MV-4-11 (cell line): ENCODE results near the gene UFC1.

Experiments used
- DNase-seq: peaks from one replicate; lab custom pipeline; 2025; lab: John Stamatoyannopoulos, UW

UFC1 gene

GRCh38 chr1:161171191-161171590 lies 17.4 kb downstream of the UFC1 start:
- DNase-seq, result no peak

GRCh38 chr1:161171696-161172095 lies 17.9 kb downstream of the UFC1 start:
- DNase-seq, result no peak

- DNase-seq, result no peak
These were observed 18.6 kb downstream of the UFC1 start for GRCh38 chr1:161172349-161172748.

- DNase-seq, result no peak
These were observed 19.1 kb downstream of the UFC1 start for GRCh38 chr1:161172776-161173376.

- DNase-seq, result no peak
These were observed 19.9 kb downstream of the UFC1 start for GRCh38 chr1:161173711-161174110.

DNA sequence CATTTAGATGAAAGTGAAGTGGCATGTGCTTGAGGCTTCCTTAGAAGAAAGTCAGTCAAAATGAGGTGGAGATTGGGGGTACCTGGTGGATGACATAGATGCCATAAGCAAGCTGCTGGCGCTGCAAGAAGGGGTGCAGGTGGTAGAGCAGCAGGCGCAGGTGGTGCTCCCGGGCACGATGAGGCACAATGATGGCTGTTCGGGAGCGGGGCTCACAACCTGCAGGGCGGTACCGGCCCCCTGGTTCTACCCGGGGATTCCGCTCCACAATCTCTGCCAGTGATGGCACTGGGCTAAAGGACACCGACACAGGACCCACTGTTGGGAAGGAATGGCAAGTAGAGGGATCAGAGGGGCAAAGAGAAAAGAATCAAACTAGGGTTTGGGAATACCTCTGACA lies 21.1 kb downstream of the UFC1 start:
- DNase-seq, result no peak

DNA sequence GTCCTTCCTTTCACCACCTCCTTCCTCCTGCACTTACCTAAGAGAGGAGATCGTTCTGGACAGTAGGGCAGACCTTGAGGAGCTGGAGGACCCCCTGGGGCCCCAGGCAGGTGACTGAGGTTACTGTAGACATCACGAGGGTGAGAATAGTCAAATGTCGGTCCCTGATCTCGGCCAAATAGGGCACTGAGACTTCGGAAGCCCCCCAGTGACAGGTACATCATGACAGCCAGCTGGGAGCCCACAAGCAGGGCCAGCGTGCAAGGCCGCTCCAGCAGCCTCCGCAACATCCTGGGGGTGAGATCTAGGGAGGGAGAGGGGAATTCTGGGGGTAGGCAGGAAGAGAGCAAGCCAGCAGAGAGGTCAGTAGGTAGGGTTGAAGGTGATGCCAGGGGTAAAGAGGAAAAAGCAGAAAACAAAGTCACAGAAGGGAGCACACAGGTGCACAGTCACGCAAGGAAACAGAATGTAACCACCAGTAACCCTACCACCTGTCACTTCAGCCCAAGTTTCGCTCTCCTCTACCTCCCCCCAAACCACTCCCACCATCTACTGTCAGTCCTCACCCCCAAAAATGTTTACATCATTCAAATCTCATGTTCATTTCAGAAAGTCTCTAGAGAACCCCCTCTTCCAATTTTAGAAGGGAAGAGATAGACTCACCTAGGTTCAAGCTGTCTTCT lies 22.1 kb downstream of the UFC1 start:
- DNase-seq, result no peak

GRCh38 chr1:161176468-161177111 lies 22.8 kb downstream of the UFC1 start:
- DNase-seq, result no peak

GRCh38 chr1:161177112-161177935 lies 23.5 kb downstream of the UFC1 start, which contains the start of gene B4GALT3:
Gene B4GALT3 (minus strand): TSS chr1:161177507. CDS start chr1:161176060, 1,447 bp downstream.
- DNase-seq, result peak; percentile 80

- DNase-seq, result no peak
These were observed 24.1 kb downstream of the UFC1 start for GRCh38 chr1:161177936-161178244.

- DNase-seq, result no peak
These were observed 25.9 kb downstream of the UFC1 start for GRCh38 chr1:161179698-161180097.

DNA sequence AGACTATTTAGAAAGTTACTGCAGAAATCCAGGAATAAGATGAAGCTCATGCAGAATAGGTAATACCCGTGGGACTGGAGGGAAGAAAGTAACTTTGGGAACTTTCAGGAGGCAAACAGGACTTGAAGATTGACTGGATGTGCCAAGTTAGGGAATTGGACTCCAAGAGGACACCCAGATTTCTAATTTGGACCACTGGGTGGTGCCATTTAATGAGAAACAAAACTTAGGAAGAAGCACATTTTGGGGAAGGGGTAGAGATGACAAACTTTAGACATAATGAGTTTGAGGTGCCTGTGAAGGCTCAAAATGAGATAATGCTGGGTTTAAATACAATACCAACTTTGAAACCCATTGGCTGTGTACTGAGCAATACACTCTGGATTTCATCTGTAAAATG lies 26.9 kb downstream of the UFC1 start:
- DNase-seq, result peak; percentile 55

DNA sequence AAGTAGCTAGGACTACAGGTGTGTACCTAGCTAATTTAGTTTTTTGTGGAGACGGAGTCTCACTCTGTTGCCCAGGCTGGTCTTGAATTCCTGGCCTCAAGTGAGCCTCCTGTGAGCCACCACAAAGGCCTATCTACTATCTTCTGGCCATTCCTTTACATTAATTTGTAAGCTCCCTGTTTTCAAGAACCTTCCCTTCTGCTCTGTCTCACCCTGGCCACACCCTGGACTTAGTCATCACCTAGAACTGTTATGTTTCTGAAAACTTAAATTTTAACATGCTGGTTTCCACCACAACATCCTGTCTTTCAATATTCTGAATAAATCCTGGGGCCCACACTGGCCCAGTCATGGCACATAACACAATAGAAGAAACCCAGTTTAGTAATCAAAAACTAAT lies 28.4 kb downstream of the UFC1 start:
- DNase-seq, result peak; percentile 86

DNA sequence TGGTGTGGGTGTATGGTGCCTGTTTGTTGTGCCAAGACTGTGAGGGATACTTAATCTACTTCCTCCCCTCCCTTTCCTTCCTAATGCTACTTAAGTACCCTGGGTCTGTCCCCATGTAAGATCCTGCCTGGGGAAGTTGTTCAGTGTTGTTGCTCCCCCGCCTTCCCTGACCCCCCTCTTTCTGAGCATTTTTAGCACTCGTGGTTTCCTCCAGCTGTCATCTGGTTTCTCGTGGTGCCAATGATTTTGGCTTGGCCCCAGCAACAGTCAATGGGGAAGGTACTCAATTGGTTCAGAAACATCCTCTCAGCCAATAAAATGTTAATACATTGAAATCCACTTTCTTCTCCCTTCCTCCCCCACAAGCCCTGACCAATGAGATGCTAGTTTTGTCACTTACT lies 31.5 kb downstream of the UFC1 start:
- DNase-seq, result peak; percentile 99

- DNase-seq, result peak; percentile 100
These were observed 32.0 kb downstream of the UFC1 start for GRCh38 chr1:161185732-161186311.

GRCh38 chr1:161187311-161187710 lies 33.5 kb downstream of the UFC1 start:
- DNase-seq, result no peak

GRCh38 chr1:161188381-161188780 lies 34.6 kb downstream of the UFC1 start:
- DNase-seq, result no peak

DNA sequence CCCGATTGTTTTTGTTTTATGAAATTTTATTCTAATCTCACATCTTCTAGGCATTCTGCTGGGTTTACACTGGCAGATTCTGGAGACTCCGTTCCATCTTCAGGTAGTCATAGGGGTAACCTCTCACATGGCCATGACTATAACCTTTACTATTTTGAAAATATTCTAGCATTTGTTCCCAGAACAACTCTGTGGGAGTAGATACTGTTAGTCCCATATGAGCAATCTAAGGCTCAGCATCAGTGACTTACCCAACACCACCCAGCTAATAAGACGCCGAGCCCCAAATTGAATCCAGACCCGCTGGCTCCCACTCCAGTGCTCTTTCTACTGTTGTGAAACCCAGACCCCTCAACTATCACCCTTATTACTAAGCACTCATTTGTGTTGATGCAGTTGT lies 35.3 kb downstream of the UFC1 start:
- no peak for DNase-seq

- DNase-seq, result no peak
These were observed 37.3 kb downstream of the UFC1 start for GRCh38 chr1:161190962-161191521.

- no peak for DNase-seq
These were observed 38.2 kb downstream of the UFC1 start for GRCh38 chr1:161191971-161192370.

DNA sequence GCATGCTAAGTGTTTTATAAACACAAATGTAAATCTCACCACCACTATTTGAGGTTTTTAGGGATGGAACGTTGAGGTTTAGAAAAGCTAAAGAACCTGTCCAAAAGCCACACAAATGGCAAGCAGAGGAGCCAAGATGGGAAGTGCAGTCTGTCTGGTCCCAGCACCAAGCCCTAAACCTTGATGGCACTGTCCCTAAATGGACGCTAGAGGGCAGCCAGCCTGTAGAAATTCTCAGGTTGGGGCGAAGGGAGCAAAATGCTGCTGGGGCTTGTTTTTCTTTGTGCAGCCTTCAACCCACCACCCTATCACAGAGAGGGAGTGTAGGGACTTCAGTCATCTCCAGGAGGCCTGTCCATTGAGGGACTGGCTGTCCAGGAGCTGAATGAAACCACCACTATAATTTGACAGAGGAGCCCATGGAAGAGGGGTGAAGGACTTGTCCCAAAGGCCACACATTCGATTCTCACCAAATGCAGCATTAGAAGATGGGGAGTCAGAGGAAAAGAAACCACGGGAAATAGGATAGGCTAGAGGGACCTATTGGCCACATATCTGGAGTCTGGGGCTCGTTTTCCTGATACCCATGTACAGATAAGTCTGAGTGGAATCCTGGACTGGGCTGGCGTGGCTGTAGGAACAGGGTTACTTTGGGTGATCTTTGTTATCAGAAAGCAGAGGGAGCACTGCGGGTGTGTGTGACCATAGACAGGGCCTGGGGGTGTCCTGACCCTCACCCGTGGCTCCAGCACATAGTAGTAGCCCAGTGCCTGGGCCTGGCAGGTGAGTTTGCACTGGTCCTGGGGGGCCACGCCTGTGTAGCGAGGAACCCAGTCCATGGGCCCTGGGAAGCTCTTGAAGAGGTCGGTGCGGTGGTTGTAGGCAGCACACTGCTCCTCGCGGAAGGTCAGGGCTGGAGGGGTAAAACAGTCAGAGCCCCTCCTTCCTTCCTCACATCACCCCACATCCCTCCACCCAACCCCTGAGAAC lies 39.0 kb downstream of the UFC1 start:
- DNase-seq, result peak; percentile 77
